Stimulated activated naive B cell treated with anti-CD40 and anti-IgM and Interleukin-4, amounts not matched to agents 10 μg/mL and 1 μg/mL and 100 μg/mL, for 72 hours (primary cell): ENCODE data around the gene SFPQ.
"Not testable (repeated sequence)": the region's sequence is repeated elsewhere in the genome, so short reads cannot be mapped to it uniquely, and the experiment has no call there.

Source experiments
- ATAC-seq, 2 donors: fragments of 150-1000 bp; cut with Tn5 transposase; replicated peaks; 2 replicates each; pipeline ENCODE4 v1.10.0; 2021; ENCODE audit warnings: moderate library complexity in 1 of 2
- DNase-seq: peaks from one replicate; pipeline ENCODE4 v3.0.0; 2021
- H3K27ac Mint-ChIP-seq: one replicate; pipeline ENCODE4 v1.8.0; 2022; ENCODE audit warnings: mild to moderate bottlenecking, mixed read lengths
- H3K27me3 Mint-ChIP-seq, 2 donors: one replicate each; pipeline ENCODE4 v1.8.0; 2022; ENCODE audit warnings: mixed read lengths in 2 of 2
- H3K36me3 Mint-ChIP-seq, 2 donors: one replicate each; pipeline ENCODE4 v1.8.0; 2022; ENCODE audit warnings: mixed read lengths in 2 of 2, mild to moderate bottlenecking in 1 of 2
- H3K4me1 Mint-ChIP-seq, 2 donors: one replicate each; pipeline ENCODE4 v1.8.0; 2022; ENCODE audit warnings: mixed read lengths in 2 of 2, mild to moderate bottlenecking in 1 of 2
- H3K4me3 Mint-ChIP-seq, 2 donors: one replicate each; pipeline ENCODE4 v1.8.0; 2022; ENCODE audit warnings: mild to moderate bottlenecking in 2 of 2, mixed read lengths in 2 of 2, moderate library complexity in 1 of 2
- H3K9me3 Mint-ChIP-seq, 2 donors: one replicate each; pipeline ENCODE4 v1.8.0; 2022; ENCODE audit warnings: mixed read lengths in 2 of 2, mild to moderate bottlenecking in 1 of 2

The SFPQ gene

GRCh38 chr1:35192853-35193664, at the start of gene SFPQ:
Gene SFPQ, minus strand, starts transcription at chr1:35193145. Its CDS starts 96 bp downstream, at chr1:35193049.
- DNase-seq = peak; percentile 96
- peak within 1 kb of the TSS; percentile 98 for H3K27ac Mint-ChIP-seq
- H3K4me1 Mint-ChIP-seq = peaks cover 25 to 34% of the 10 kb centered on the region in 2 donors
- peak; percentile 92 to 95 for ATAC-seq
- H3K4me3 Mint-ChIP-seq = peak within 1 kb of the TSS; percentile 85 to 89
- no peaks in the 10 kb centered on the region for H3K9me3 Mint-ChIP-seq
- no peaks in the 10 kb centered on the region for H3K27me3 Mint-ChIP-seq
- H3K36me3 Mint-ChIP-seq = peaks cover 40 to 42% of the 10 kb centered on the region in 2 donors

GRCh38 chr1:35236772-35237171, 43.8 kb upstream of the SFPQ start:
- not testable (repeated sequence) for H3K9me3 Mint-ChIP-seq, ATAC-seq, H3K27ac Mint-ChIP-seq, H3K27me3 Mint-ChIP-seq, H3K4me3 Mint-ChIP-seq, H3K36me3 Mint-ChIP-seq, H3K4me1 Mint-ChIP-seq, DNase-seq

- peaks cover 0 to 10% of the 10 kb centered on the region in 2 donors for H3K4me1 Mint-ChIP-seq
- ATAC-seq = no peak
- no peaks in the 10 kb centered on the region for H3K36me3 Mint-ChIP-seq
- H3K27ac Mint-ChIP-seq = no peak overlapping the region
- peaks cover 0 to 2% of the 10 kb centered on the region in 2 donors for H3K9me3 Mint-ChIP-seq
- DNase-seq = no peak
- H3K4me3 Mint-ChIP-seq = no peak overlapping the region
- peaks cover 5 to 8% of the 10 kb centered on the region in 2 donors for H3K27me3 Mint-ChIP-seq
These were observed 38.3 kb upstream of the SFPQ start for GRCh38 chr1:35231287-35231686.

- H3K27ac Mint-ChIP-seq = no peak overlapping the region
- no peak overlapping the region for H3K4me3 Mint-ChIP-seq
These were observed 36.8 kb upstream of the SFPQ start for GRCh38 chr1:35229587-35230360.

DNA sequence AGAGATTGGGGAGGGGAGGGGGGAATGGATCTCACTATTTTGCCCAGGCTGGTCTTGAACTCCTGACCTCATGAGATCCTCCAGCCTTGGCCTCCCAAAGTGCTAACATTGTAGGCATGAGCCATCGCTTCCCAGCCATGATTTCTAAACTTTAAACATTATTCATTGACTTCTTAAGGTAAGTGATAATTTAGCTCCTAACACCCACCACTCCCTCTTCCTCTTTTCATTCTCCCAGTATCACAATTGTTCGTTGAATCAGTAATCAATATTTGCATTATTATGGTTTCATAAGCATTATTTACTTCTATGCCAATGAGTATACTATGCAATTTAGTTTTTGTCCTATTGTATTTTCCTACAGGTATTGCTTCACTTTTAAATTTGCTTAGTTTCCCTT, 33.6 kb upstream of the SFPQ start:
- H3K27ac Mint-ChIP-seq = no peak overlapping the region
- H3K27me3 Mint-ChIP-seq = peaks cover 5 to 9% of the 10 kb centered on the region in 2 donors
- no peaks in the 10 kb centered on the region for H3K36me3 Mint-ChIP-seq
- H3K4me3 Mint-ChIP-seq = no peak overlapping the region
- H3K9me3 Mint-ChIP-seq = peaks cover 0 to 2% of the 10 kb centered on the region in 2 donors
- DNase-seq = no peak
- peaks cover 0 to 10% of the 10 kb centered on the region in 2 donors for H3K4me1 Mint-ChIP-seq
- no peak for ATAC-seq

More at GRCh38 chr1:35229587-35230360, 36.8 kb upstream of the SFPQ start:
- Mint-ChIP-seq H3K27me3 (peaks cover 5 to 9% of the 10 kb centered on the region in 2 donors), H3K4me1 (peaks cover 0 to 10% of the 10 kb centered on the region in 2 donors), H3K36me3 (no peaks in the 10 kb centered on the region), H3K9me3 (peaks cover 0 to 2% of the 10 kb centered on the region in 2 donors)
- DNase-seq = no peak
- peak in 1 of 2 donors; percentile 59 for ATAC-seq

DNA sequence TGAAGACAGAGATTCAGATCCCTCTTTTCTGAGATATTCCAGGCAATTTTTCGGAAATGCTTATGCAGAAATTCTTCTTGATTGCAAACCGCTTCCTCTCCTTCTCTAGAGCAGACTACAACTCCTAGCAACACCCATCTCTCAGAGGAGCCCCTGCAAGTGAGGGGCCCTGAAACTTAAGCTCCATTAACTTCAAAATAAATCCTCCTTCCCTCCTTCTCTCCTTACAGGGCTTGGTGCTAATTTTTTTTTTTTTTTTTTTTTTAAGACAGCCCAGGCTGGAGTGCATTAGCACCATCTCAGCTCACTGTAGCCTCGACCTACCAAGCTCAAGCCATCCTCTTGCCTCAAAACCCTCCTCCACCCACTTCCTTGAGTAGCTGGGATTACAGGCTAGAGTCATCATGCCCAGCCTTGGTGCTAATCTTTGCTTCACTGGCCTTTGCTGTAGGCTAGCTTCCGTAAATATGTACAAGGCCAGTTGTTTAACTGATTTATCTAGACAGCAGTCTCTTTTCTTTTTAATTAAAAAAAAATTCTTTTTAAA, 30.2 kb upstream of the SFPQ start:
- no peak overlapping the region for H3K27ac Mint-ChIP-seq
- no peak overlapping the region for H3K4me3 Mint-ChIP-seq
- no peak for ATAC-seq
- DNase-seq = no peak
- peaks cover 5 to 9% of the 10 kb centered on the region in 2 donors for H3K27me3 Mint-ChIP-seq
- H3K4me1 Mint-ChIP-seq = no peaks in the 10 kb centered on the region
- no peaks in the 10 kb centered on the region for H3K36me3 Mint-ChIP-seq
- no peaks in the 10 kb centered on the region for H3K9me3 Mint-ChIP-seq

GRCh38 chr1:35222322-35223083, 29.6 kb upstream of the SFPQ start:
- H3K36me3 Mint-ChIP-seq = no peaks in the 10 kb centered on the region
- DNase-seq = no peak
- no peak for ATAC-seq
- no peak overlapping the region for H3K27ac Mint-ChIP-seq
- no peak overlapping the region for H3K4me3 Mint-ChIP-seq
- no peaks in the 10 kb centered on the region for H3K4me1 Mint-ChIP-seq
- H3K27me3 Mint-ChIP-seq = peaks cover 5 to 9% of the 10 kb centered on the region in 2 donors
- no peaks in the 10 kb centered on the region for H3K9me3 Mint-ChIP-seq

GRCh38 chr1:35220976-35221375, 28.0 kb upstream of the SFPQ start:
- H3K27ac Mint-ChIP-seq = no peak overlapping the region
- no peaks in the 10 kb centered on the region for H3K27me3 Mint-ChIP-seq
- H3K36me3 Mint-ChIP-seq = no peaks in the 10 kb centered on the region
- H3K4me1 Mint-ChIP-seq = no peaks in the 10 kb centered on the region
- peak; percentile 68 to 69 for ATAC-seq
- no peak overlapping the region for H3K4me3 Mint-ChIP-seq
- no peak for DNase-seq
- H3K9me3 Mint-ChIP-seq = no peaks in the 10 kb centered on the region

GRCh38 chr1:35215346-35215745, 22.4 kb upstream of the SFPQ start:
- no peak overlapping the region for H3K27ac Mint-ChIP-seq
- ATAC-seq = no peak
- no peaks in the 10 kb centered on the region for H3K9me3 Mint-ChIP-seq
- no peak overlapping the region for H3K4me3 Mint-ChIP-seq
- no peak for DNase-seq
- H3K4me1 Mint-ChIP-seq = no peaks in the 10 kb centered on the region
- no peaks in the 10 kb centered on the region for H3K27me3 Mint-ChIP-seq
- no peaks in the 10 kb centered on the region for H3K36me3 Mint-ChIP-seq

DNA sequence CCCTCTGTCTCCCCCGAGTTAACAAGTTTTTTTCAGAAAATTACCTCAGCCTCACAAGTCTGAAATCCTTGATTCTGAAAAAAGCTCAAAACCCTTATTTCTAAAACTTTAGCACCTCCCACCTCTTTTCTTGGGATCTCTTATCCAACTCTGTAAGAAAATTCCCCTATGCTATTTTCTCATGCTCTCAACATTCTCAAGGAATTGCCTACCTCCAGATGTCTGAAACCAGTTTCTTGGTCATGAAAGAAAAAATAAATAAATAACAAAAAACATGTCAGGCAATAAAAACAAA, 18.1 kb upstream of the SFPQ start:
- Mint-ChIP-seq H3K4me1 (peaks cover 0 to 2% of the 10 kb centered on the region in 2 donors), H3K27me3 (peaks cover 0 to under 1% of the 10 kb centered on the region in 2 donors), H3K4me3 (no peak overlapping the region), H3K27ac (peak overlapping the region; percentile 67), H3K9me3 (no peaks in the 10 kb centered on the region), H3K36me3 (no peaks in the 10 kb centered on the region)
- ATAC-seq = no peak
- no peak for DNase-seq

GRCh38 chr1:35210321-35211119, 17.6 kb upstream of the SFPQ start:
- Mint-ChIP-seq H3K4me3 (no peak overlapping the region), H3K9me3 (no peaks in the 10 kb centered on the region), H3K36me3 (no peaks in the 10 kb centered on the region), H3K4me1 (peaks cover 0 to 4% of the 10 kb centered on the region in 2 donors), H3K27me3 (peaks cover 0 to 4% of the 10 kb centered on the region in 2 donors), H3K27ac (peak overlapping the region; percentile 67)
- DNase-seq = no peak
- no peak for ATAC-seq

DNA sequence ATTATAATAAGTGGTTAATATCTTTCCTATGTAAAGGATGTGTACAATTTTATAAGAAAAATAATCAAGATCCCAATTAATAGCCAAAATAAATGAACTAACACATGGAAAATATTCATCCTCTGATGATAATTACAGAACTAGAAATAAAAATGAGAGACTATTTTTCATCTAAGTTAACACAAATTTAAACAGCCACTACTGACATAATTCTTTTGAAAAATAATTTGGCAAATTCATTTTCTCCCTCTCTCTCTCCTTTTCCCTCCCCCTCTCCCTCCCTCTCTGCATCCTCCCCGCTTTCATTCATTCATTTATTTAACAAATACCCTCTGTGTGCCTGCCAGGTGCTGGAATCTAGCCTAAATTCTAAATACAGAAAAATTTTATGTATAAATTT, 10.3 kb upstream of the SFPQ start:
- peaks cover 5 to 6% of the 10 kb centered on the region in 2 donors for H3K4me1 Mint-ChIP-seq
- no peak overlapping the region for H3K27ac Mint-ChIP-seq
- no peak for ATAC-seq
- H3K36me3 Mint-ChIP-seq = no peaks in the 10 kb centered on the region
- no peaks in the 10 kb centered on the region for H3K9me3 Mint-ChIP-seq
- DNase-seq = no peak
- H3K27me3 Mint-ChIP-seq = peaks cover 0 to 4% of the 10 kb centered on the region in 2 donors
- no peak overlapping the region for H3K4me3 Mint-ChIP-seq

- Mint-ChIP-seq H3K4me3 (no peak overlapping the region), H3K9me3 (no peaks in the 10 kb centered on the region), H3K27ac (no peak overlapping the region), H3K27me3 (peaks cover 0 to 4% of the 10 kb centered on the region in 2 donors), H3K36me3 (no peaks in the 10 kb centered on the region), H3K4me1 (peaks cover 5 to 6% of the 10 kb centered on the region in 2 donors)
- ATAC-seq (peak; percentile 100), DNase-seq (peak; percentile 63)
These were observed 9.2 kb upstream of the SFPQ start for GRCh38 chr1:35202048-35202719.
